Measurements from ENCODE around the gene C1QL1.

Gene C1QL1

DNA sequence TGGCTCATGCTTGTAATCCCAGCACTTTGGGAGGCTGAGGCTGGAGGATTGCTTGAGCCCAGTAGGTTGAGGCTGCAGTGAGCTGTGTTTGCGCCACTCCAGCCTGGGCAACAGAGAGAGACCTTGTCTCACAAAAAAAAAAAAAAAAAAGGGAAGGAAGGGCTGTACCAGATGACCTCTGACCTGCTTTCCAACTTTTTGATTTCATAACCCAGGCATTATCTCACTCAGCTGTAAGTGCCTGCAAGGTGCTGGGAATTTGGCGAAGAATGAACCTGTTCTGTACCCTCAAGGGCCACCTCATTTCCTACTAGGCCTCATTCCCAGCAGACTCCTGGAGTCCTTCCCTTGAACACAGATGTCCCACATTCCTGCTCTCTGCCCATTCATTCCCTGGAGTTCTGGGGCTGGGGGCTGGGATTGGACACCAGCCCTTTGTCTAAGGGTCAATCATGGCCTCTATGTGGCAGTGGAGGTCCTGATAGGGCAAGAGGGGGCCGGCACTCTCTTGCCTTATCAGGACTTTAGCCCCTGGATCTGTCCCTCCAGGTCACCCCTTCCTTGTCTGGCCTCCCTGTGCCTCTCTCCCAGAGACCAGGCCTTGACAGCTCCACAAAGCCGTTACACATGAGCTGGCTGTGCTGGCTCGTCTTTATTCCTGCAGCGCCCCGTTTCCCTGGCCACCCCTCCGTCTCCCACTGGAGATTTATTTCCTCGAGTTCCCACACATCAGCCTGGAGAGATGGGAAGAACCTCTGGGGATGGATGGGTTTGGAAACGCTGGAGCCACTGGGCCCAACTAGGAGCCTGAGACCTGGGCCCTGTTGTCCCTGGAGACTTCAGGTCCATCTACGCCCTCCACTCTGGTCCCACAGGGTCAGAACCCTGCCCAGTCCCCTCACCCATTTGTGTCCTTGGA is 52.0 kb downstream of the C1QL1 start:
- DNase-seq (ENCODE audit: low read depth in 2 of 2), result no peak

DNA sequence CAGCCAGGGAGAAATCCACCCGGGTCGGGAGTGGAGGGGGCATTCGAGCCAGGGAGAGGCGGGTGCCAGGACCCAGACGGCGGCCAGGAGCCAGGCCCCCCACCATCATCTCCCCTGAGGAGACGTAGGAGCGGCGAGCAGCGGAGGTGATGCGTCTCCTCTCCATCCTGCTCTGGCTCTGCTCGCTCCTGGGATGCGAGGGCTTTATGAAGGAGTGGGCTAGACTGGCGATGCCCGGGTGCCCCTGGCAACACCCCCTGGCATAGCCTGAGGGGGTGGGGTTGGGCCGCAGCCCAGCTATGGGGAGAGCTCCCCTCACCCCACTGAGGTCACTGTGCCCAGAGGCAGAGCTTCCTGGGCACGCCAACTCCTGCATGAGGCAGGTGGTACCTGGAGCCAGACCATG is 52.8 kb downstream of the C1QL1 start, which contains the start of gene GFAP:
Gene GFAP, minus strand, starts transcription at position 180 of the 406 bp plus-strand sequence. Its CDS starts 14 bp downstream, at position 166.
- no peak for DNase-seq (ENCODE audit: low read depth in 2 of 2)

DNA sequence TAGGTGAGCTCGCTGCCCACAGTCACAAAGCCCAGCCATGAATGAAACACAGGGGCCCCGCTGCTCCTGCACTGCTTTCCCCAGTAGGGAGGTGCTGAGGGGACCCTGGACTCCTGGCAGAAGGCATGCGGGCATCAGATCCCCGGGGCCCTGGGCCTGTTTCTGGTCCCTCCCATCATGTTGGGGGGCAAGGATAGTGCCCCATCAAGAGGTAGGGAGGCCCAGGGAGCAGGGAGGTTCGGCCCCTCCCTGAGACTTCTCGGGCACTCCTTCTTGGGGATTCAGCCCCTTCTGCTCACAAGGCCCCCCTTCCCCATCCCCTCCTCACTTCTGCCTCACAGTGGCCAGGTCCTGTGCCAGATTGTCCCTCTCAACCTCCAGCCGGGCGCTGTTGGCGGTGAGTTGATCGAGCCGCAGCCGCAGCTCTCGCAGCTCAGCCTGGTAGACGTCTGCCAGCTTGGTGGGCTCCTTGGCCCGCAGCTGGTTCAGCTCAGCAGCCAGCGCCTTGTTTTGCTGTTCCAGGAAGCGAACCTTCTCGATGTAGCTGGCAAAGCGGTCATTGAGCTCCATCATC is 53.3 kb downstream of the C1QL1 start:
- no peak for DNase-seq (ENCODE audit: low read depth in 2 of 2)

DNA sequence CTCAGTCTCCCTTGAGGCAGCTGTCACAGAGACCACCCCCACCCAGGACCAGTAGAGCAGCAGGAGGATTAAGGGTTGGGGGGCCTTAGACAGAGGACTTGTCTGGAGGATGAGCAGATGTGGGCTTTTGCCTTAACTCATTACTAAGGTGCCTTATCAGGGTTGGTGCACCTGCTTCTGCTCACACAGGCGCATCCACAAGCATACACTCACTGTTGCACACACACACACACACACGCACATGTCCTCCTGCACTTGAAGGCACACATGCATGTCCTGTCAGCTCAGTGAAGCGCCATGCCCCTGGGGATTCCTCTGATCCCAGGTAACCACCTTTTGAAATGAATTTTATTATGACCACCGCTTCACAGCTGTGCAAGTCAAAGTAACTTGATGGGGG is 54.0 kb downstream of the C1QL1 start:
- DNase-seq (ENCODE audit: low read depth in 2 of 2), result no peak

DNA sequence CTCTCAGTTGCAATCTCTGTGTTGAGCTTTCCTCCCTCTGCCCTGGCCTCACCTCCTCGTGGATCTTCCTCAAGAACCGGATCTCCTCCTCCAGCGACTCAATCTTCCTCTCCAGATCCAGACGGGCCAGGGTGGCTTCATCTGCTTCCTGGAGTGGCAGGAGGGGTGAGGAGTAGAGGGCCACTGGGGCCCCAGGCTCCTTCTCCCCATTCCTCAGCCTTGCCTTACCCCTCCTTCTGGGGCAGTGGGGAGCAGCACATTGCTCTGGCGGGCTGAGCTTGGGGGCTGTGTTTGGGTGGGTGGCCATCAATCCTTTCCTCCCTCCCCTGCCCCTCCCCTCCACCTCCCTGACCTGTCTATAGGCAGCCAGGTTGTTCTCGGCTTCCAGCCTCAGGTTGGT is 54.4 kb downstream of the C1QL1 start:
- no peak for DNase-seq (ENCODE audit: low read depth in 2 of 2)

DNA sequence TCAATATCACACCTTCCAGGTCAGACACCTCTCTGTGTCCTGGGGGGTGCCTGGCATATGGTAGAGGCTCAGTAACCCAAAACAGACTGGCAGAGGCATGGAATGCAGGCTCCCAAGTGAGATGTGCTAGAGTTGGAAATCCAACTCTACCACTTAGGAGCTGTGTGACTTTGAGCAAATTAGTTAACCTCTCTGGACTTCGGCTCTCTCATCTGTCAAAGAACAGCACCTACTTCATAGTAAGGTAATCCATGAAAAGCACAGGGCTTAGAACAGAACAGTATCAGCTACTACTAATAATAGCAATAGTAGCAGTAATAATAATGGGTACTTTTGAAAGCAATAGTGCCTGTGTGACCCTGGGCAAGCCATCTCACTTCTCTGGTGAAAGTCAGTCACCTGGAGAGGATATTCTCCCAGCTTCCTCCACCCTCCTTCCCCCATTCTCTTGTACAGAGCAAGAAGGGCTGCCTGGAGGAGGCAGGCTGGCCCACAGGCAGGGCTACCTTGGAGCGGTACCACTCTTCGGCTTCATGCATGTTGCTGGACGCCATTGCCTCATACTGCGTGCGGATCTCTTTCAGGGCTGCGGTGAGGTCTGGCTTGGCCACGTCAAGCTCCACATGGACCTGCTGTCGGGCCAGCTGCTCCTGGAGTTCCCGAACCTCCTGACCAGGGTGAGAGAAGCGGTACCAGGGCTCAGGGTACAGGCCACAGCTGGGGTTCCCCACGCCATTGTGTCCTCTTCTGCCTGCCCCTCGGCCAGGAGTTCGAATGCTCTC is 55.1 kb downstream of the C1QL1 start:
- DNase-seq (ENCODE audit: low read depth in 2 of 2), result no peak

DNA sequence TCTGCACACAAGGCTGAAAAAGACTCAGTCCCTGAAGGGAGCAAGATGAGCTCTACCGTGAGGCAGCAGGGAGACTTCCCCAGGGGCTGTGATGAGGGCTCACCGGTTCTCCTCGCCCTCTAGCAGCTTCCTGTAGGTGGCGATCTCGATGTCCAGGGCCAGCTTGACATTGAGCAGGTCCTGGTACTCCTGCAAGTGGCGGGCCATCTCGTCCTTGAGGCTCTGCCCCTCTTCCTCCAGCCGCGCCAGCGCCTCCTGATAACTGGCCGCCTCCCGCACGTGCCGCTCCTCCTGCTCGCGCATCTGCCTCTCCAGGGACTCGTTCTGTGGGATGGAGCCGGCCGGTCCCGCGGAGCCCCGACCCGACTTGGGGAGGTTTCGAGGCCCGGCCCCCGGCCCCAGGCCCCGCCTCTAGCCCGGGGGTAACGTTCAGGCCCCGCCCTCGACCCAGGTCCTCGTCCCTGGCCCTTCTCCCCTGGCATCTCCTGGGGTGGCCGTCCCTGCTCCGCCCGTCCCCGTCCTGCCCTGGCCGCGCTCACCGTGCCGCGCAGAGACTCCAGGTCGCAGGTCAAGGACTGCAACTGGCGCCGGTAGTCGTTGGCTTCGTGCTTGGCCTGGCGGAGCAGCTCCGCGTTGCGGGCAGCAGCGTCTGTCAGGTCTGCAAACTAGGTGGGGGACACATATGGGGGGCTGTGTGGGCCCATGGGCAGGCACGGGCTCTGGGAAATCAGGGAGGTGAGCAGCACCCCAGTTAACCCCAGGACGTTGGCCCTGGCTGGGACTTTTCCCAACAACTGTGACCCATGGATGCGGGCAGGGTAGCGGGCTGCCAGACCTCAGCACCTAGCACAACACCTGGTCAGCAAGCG is 56.7 kb downstream of the C1QL1 start:
- DNase-seq (ENCODE audit: low read depth in 2 of 2), result peak; percentile 27 to 29

DNA sequence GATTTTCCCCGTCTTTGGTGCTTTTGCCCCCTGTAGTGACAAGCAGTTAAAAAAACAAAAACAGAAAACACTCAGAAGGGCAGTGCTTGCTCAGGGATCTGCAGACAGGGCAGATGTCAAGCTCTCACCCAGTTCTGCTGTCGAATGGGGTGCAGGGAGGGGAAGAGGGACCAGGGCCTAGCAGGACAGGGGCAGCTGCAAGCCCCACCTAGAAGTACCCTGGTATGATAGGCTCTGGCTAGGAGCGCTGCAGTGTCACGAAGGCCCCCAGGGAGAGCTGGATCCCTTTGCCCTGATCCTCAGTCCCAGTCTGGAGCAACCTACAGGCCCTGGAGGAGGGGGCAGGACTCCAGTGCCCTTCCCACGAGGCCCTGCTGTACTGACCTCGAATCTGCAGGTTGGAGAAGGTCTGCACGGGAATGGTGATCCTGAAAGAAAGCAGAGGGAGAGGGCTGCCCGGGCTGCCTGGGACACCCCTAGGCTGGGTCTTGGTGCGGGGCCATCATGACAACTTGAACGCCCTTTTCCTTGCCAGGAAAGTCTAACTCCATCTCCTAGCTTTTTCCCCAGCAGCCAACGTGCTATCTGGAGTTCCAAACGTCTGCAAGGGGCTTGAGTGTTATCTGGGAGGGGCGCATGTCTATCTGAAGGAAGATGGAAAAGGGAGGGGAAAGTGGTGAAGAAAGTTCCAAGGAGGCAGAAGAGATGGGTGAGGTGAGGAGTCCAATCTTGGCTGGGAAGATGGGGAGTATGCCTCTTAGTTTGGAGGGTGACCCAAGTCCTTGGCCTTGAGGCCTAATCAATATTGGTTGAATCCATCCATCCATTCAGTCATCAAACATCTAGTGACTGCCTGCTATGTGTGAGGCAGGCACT is 57.6 kb downstream of the C1QL1 start:
- DNase-seq (ENCODE audit: low read depth in 2 of 2), result no peak

Measured in stimulated activated CD8-positive, alpha-beta memory T cell treated with anti-CD3 and anti-CD28 coated beads, Interleukin-7, amount 100 ng/mL, for 4 hours (primary cell).